ENCODE results near the gene EPHB6.

DNA sequence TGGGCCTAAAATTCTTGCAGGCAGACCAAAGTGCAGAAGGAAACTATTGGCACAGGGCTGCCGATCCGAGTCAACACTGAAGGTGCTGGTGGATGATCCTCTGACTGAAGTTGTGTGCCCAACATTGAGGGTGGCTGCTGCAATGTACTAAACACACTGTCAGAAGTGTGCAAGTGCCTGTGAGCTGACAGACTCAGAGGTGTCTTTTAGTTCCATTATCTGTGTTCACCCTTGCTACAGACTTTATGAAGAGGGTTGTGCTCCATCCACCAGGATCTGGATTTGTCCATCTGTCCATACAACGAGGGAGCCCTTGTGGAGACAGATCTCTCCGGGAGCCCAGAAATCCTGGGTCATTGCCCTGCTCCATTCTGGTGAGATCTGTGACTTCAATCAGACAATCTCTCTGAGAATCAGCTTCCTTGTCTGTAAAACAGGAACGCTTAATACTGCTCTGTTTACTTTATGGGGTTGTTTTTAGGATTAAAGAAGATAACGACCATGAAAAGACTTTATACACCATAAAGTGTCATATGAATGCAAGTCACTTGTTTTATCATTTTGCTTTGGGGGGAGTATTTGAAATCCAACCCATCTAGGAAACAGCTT is 40.2 kb downstream of the EPHB6 start:
- TF ChIP-seq, protein P1, sequence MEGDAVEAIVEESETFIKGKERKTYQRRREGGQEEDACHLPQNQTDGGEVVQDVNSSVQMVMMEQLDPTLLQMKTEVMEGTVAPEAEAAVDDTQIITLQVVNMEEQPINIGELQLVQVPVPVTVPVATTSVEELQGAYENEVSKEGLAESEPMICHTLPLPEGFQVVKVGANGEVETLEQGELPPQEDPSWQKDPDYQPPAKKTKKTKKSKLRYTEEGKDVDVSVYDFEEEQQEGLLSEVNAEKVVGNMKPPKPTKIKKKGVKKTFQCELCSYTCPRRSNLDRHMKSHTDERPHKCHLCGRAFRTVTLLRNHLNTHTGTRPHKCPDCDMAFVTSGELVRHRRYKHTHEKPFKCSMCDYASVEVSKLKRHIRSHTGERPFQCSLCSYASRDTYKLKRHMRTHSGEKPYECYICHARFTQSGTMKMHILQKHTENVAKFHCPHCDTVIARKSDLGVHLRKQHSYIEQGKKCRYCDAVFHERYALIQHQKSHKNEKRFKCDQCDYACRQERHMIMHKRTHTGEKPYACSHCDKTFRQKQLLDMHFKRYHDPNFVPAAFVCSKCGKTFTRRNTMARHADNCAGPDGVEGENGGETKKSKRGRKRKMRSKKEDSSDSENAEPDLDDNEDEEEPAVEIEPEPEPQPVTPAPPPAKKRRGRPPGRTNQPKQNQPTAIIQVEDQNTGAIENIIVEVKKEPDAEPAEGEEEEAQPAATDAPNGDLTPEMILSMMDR (conservative IDR thresholded peaks at IDR 0.05), result no peak
- no peak for TF ChIP-seq EZH2 (IDR thresholded peaks at IDR 0.05; ENCODE audit: low read depth)

Data from PC-9 (cell line).